Type B pancreatic cell (in vitro differentiated cells): ENCODE measurements around the gene REC114. TPM values are rescaled to one million over a fixed set of nuclear protein-coding genes. Genes with fewer than 3 reads are reported as not detected.

ENCODE experiments used
- DNase-seq: peaks from one replicate; pipeline ENCODE4 v3.0.0; 2021; ENCODE audit warnings: mixed read lengths; ENCODE audit not compliant: unreplicated experiment; ENCODE audit errors: extremely low spot score
- H3K27ac Mint-ChIP-seq: 2 replicates; pipeline ENCODE4 v1.8.0; 2021; ENCODE audit warnings: mild to moderate bottlenecking, mixed read lengths
- H3K27me3 Mint-ChIP-seq: 2 replicates; pipeline ENCODE4 v1.8.0; 2021; ENCODE audit warnings: mixed read lengths
- H3K36me3 Mint-ChIP-seq: 2 replicates; pipeline ENCODE4 v1.8.0; 2021; ENCODE audit warnings: mixed read lengths
- H3K4me1 Mint-ChIP-seq: one replicate; pipeline ENCODE4 v1.8.0; 2021; ENCODE audit warnings: mixed read lengths; ENCODE audit not compliant: unreplicated experiment
- H3K4me3 Mint-ChIP-seq: 2 replicates; pipeline ENCODE4 v1.8.0; 2021; ENCODE audit warnings: mild to moderate bottlenecking, mixed read lengths
- H3K9me3 Mint-ChIP-seq: 2 replicates; pipeline ENCODE4 v1.8.0; 2021; ENCODE audit warnings: mixed read lengths
- CTCF ChIP-seq: fragments of 200-600 bp; sonication (generic); conservative IDR thresholded peaks from 2 replicates; pipeline ENCODE4 v1.5.0; 2021; ENCODE audit warnings: antibody characterized with exemption, mild to moderate bottlenecking
- total RNA-seq: library from RNA; stranded (reverse); gene quantifications from 2 replicates; pipeline ENCODE4 v1.2.1, GENCODE V29; 2021; ENCODE audit warnings: low replicate concordance

The REC114 gene
- total RNA-seq, 1 donor from 2014 or later, result not detected

DNA sequence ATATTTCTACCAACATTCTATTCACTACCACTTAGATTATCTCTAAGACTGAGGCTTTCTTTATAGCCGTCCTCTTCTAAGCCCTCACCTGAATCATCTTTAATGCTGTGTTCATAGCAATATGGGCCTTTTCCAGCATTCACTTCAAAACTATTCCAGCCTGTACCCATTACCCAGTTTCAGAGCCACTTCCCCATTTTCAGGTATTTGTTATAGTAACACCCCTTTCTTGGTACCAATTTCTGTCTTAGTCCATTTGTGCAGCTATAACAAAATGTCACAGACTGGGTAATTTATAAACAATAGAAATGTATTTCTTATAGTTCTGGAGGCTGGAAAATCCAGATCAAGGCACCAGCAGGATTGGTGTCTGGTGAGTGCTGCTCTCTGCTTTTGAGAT lies 45.7 kb downstream of the REC114 start:
- Mint-ChIP-seq H3K36me3 (no peaks in the 10 kb centered on the region), H3K27ac (no peak overlapping the region), H3K4me1 (no peaks in the 10 kb centered on the region), H3K27me3 (peaks cover 9% of the 10 kb centered on the region), H3K4me3 (no peak overlapping the region), H3K9me3 (no peaks in the 10 kb centered on the region)
- TF ChIP-seq CTCF, result no peak
- no peak for DNase-seq

GRCh38 chr15:73493922-73494321 lies 51.0 kb downstream of the REC114 start:
- TF ChIP-seq CTCF, result no peak
- Mint-ChIP-seq H3K36me3 (no peaks in the 10 kb centered on the region), H3K27me3 (peaks cover 12% of the 10 kb centered on the region), H3K27ac (no peak overlapping the region), H3K4me1 (no peaks in the 10 kb centered on the region), H3K9me3 (no peaks in the 10 kb centered on the region), H3K4me3 (no peak overlapping the region)
- no peak for DNase-seq

DNA sequence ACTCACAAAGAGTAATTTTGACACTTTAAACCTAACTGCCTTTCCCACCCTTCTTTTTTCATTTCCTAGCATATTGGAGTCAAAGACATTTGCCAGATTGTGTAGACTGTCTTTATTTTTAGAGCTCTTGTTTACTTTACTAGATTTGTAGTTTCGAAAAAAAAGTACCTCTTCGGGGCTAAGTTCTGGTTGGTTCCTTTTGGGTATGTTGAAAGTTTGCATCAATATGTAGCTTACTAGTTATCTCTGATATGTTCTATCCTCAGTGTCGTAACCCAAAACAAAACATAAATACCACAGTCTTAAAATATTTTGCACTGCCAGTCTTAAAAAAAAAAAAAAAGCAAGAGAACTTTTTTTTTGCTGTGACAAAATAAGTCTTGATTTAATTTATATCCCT lies 52.2 kb downstream of the REC114 start:
- no peaks in the 10 kb centered on the region for H3K4me1 Mint-ChIP-seq
- no peaks in the 10 kb centered on the region for H3K36me3 Mint-ChIP-seq
- no peak overlapping the region for H3K4me3 Mint-ChIP-seq
- H3K9me3 Mint-ChIP-seq, result no peaks in the 10 kb centered on the region
- no peak for TF ChIP-seq CTCF
- DNase-seq, result no peak
- no peak overlapping the region for H3K27ac Mint-ChIP-seq
- peaks cover 21% of the 10 kb centered on the region for H3K27me3 Mint-ChIP-seq

DNA sequence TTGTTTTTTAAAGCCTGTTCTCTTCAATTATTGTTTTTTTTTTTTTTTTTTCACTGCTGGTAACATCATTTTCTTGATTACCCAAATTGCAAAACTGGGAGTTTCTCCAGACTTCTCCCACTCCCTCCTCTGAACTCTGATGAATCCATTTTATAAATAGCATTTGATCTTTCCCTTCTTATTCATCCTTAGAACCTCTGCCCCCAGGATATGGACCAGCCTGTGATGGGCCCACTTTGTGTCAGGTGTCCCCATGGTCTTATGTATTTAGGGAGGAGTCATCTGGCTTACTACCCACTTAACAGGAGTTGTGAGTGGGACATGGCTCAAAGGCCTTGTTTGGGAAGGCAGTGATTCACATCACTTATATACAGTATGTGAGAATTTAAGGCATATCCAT lies 57.7 kb downstream of the REC114 start:
- Mint-ChIP-seq H3K27me3 (peaks cover 8% of the 10 kb centered on the region), H3K4me3 (no peak overlapping the region), H3K9me3 (no peaks in the 10 kb centered on the region), H3K27ac (no peak overlapping the region), H3K36me3 (no peaks in the 10 kb centered on the region), H3K4me1 (no peaks in the 10 kb centered on the region)
- DNase-seq, result no peak
- no peak for TF ChIP-seq CTCF

DNA sequence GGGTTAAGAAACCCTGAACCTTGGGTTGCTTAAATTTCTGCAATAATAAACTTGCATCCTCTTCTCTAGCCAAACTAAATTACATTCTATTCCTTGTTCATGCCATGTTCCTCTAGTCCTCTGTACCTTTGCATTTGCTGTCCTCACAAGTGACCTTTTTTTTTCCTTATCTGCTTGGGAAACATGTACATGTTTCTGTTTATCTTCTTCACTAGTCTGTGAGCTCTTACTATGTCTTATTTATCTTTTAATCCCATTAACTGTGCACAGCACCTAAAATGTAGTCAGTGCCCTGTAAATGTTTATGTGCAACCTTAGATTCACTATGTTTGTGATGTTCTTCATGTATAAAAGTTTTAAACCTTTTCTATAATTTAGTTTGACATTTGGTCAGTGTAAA lies 61.9 kb downstream of the REC114 start:
- no peak for TF ChIP-seq CTCF
- Mint-ChIP-seq H3K27me3 (peaks cover 3% of the 10 kb centered on the region), H3K9me3 (no peaks in the 10 kb centered on the region), H3K4me1 (no peaks in the 10 kb centered on the region), H3K36me3 (no peaks in the 10 kb centered on the region), H3K27ac (no peak overlapping the region), H3K4me3 (no peak overlapping the region)
- DNase-seq, result no peak

- no peaks in the 10 kb centered on the region for H3K36me3 Mint-ChIP-seq
- no peaks in the 10 kb centered on the region for H3K4me1 Mint-ChIP-seq
- TF ChIP-seq CTCF, result no peak
- H3K4me3 Mint-ChIP-seq, result no peak overlapping the region
- H3K9me3 Mint-ChIP-seq, result no peaks in the 10 kb centered on the region
- no peak overlapping the region for H3K27ac Mint-ChIP-seq
- no peak for DNase-seq
- H3K27me3 Mint-ChIP-seq, result no peaks in the 10 kb centered on the region
Observed at GRCh38 chr15:73515527-73515926, 72.6 kb downstream of the REC114 start.
